ENCODE measurements around the gene CHEK2. TPM values are rescaled to one million over a fixed set of nuclear protein-coding genes. Genes with fewer than 3 reads are reported as not detected.

The CHEK2 gene
- total and polyA plus RNA-seq, 2 of the 4 experiments (the other 2 are of a cell fraction): 9.9 to 16.1 TPM

DNA sequence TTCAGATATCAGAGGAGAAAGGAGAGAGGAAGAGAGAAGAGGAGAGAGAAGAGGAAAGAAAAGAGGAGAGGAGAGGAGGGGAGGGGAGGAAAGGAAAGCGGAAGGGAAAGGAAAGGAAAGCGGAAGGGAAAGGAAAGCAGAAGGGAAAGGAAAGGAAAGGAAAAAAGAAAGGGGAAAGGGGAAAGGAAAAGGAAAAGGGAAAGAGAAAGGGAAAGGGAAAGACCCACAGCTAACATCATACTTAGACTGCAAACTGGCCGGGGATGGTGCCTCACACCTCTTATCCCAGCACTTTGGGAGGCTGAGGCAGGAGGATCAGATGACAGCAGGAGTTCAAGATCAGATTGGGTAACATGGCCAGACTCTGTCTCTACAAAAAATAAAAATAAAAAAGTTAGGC, 11.4 kb downstream of the CHEK2 start:
- no TSS peak for BruUV-seq (replicated peaks)
- intact Hi-C loops (cut with micrococcal nuclease) (no loop called here), dilution Hi-C loops (cut with HindIII; ENCODE audit: low sequenced_read_pairs, unreplicated experiment) (no loop called here), in situ Hi-C loops (cut with MboI; ENCODE audit: low sequenced_read_pairs) (no loop called here)
- no peak overlapping the region for H4K5ac ChIP-seq (ENCODE audit: low read depth, low read length)
- no peak overlapping the region for H3K27ac ChIP-seq (ENCODE audit: insufficient read depth, low read length)
- no peak overlapping the region for H3K4ac ChIP-seq (ENCODE audit: low read depth, low read length)
- H2AFZ ChIP-seq (replicated peaks; ENCODE audit: low read length, poor library complexity): no peak overlapping the region
- ATAC-seq (ENCODE audit: low read depth) (no peak), DNase-seq (no peak)
- peaks cover 0 to 5% of the 10 kb centered on the region in 2 experiments; a peak in 1 of 4 replicates for H3K79me1 ChIP-seq (ENCODE audit: low read depth in 1 of 2, low read length in 2 of 2)
- H4K20me1 ChIP-seq (ENCODE audit: insufficient read depth, low read length): no peaks in the 10 kb centered on the region
- H3K4me1 ChIP-seq (ENCODE audit: control insufficient read depth, insufficient read depth, low read length): peaks cover 2% of the 10 kb centered on the region
- H3K9ac ChIP-seq (ENCODE audit: low read depth, low read length): no peak overlapping the region
- no peak overlapping the region for H2BK20ac ChIP-seq (ENCODE audit: low read depth, low read length)
- H3K23ac ChIP-seq (ENCODE audit: low read depth, low read length): no peak overlapping the region
- H4K91ac ChIP-seq (ENCODE audit: insufficient read depth, low read depth, low read length): no peak overlapping the region
- H3K4me3 ChIP-seq (ENCODE audit: insufficient read depth, low read depth, low read length): no peak overlapping the region
- no peak overlapping the region for H4K8ac ChIP-seq (ENCODE audit: low read depth in 2 of 2, low read length in 2 of 2)
- no peak overlapping the region for H2AK9ac ChIP-seq (replicated peaks; ENCODE audit: low read depth, low read length, poor library complexity)
- no peak overlapping the region for H2BK15ac ChIP-seq (ENCODE audit: low read depth, low read length)
- H3K56ac ChIP-seq (ENCODE audit: extremely low read depth, insufficient read depth, low read length): no peak overlapping the region
- H2BK5ac ChIP-seq (ENCODE audit: low read depth, low read length, poor library complexity, severe bottlenecking): no peak overlapping the region
- H2AK5ac ChIP-seq (ENCODE audit: low read depth, low read length): no peak overlapping the region
- H3K36me3 ChIP-seq (ENCODE audit: control insufficient read depth, insufficient read depth, low read length): peaks cover 2% of the 10 kb centered on the region; the same call in 1 of the 2 replicates
- H3K4me2 ChIP-seq (ENCODE audit: low read depth, low read length): no peak overlapping the region
- WGBS, 2 experiments (ENCODE audit: extremely low coverage in 2 of 2, insufficient read length in 1 of 2): no CpG with 5 or more reads among the region's 3 CpGs
- no peaks in the 10 kb centered on the region for H3K9me3 ChIP-seq (ENCODE audit: control insufficient read depth, insufficient read depth, low read length)
- ChIA-PET POLR2A (ENCODE audit: unreplicated experiment) (no interaction called here), CTCF (interaction anchor here (1.3 kb wide), 1 partner anchor 10 kb away, joined by 3 read pairs; no protein-coding TSS in a partner anchor)
- H3K27me3 ChIP-seq (ENCODE audit: control insufficient read depth, insufficient read depth, low read length): no peaks in the 10 kb centered on the region
- H3K9me1 ChIP-seq (ENCODE audit: insufficient read depth, low read length): peaks cover 8% of the 10 kb centered on the region
- H3K18ac ChIP-seq (ENCODE audit: low read depth, low read length): no peak overlapping the region
- TF ChIP-seq MAFK (IDR thresholded peaks at IDR 0.05; ENCODE audit: low read depth, low read length): no peak
- no peak overlapping the region for H2BK120ac ChIP-seq (ENCODE audit: low read depth, low read length)
- no peak overlapping the region for H3K14ac ChIP-seq (replicated peaks; ENCODE audit: low read depth, low read length)
